DOHH2 (cell line): Measurements from ENCODE around the gene SMAGP.
"Not testable (repeated sequence)": the region's sequence is repeated elsewhere in the genome, so short reads cannot be mapped to it uniquely, and the experiment has no call there.

Source experiments
- H3F3A ChIP-seq: fragments of 200-600 bp; sonication (generic), shearing (Covaris generic); 2 replicates; pipeline ENCODE4 v1.6.0; 2016; ENCODE audit warnings: antibody characterized with exemption, mild to moderate bottlenecking; ENCODE audit not compliant: control insufficient read depth, insufficient read depth
- H3K27ac ChIP-seq: fragments of 200-600 bp; sonication (generic); 2 replicates; pipeline ENCODE4 v1.5.1; 2014; ENCODE audit warnings: low read depth, mild to moderate bottlenecking, low read length, moderate library complexity
- H3K27me3 ChIP-seq: fragments of 200-600 bp; sonication (generic); 2 replicates; pipeline ENCODE4 v1.6.1; 2014; ENCODE audit warnings: mild to moderate bottlenecking, low read length, mixed read lengths; ENCODE audit not compliant: control insufficient read depth
- H3K36me3 ChIP-seq: fragments of 200-600 bp; sonication (generic); 2 replicates; pipeline ENCODE4 v1.6.1; 2014; ENCODE audit warnings: mild to moderate bottlenecking, low read length, moderate library complexity, mixed read lengths; ENCODE audit not compliant: control insufficient read depth
- H3K4me1 ChIP-seq: fragments of 200-600 bp; sonication (generic); 2 replicates; pipeline ENCODE4 v1.6.1; 2014; ENCODE audit warnings: mild to moderate bottlenecking, low read length, mixed read lengths; ENCODE audit not compliant: control insufficient read depth
- H3K4me2 ChIP-seq: fragments of 200-600 bp; sonication (generic); 2 replicates; pipeline ENCODE4 v1.6.0; 2014; ENCODE audit warnings: mild to moderate bottlenecking, low read length, moderate library complexity
- H3K4me3 ChIP-seq: fragments of 200-600 bp; sonication (generic); 2 replicates; pipeline ENCODE4 v1.5.1; 2014; ENCODE audit warnings: mild to moderate bottlenecking, low read length, mixed read lengths
- H3K79me2 ChIP-seq: fragments of 200-600 bp; sonication (generic); 2 replicates; pipeline ENCODE4 v1.6.1; 2014; ENCODE audit warnings: mild to moderate bottlenecking, low read length, mixed read lengths; ENCODE audit not compliant: control insufficient read depth
- H3K9me2 ChIP-seq: fragments of 200-600 bp; sonication (generic); replicated peaks from 2 replicates; pipeline ENCODE4 v1.6.1; 2014; ENCODE audit warnings: mild to moderate bottlenecking, low read length, mixed read lengths; ENCODE audit not compliant: control insufficient read depth
- H3K9me3 ChIP-seq: fragments of 200-600 bp; sonication (generic); 2 replicates; pipeline ENCODE4 v1.6.1; 2014; ENCODE audit warnings: antibody characterized with exemption, low read length, mixed read lengths; ENCODE audit not compliant: control insufficient read depth, insufficient read depth
- H4K20me1 ChIP-seq: fragments of 200-600 bp; sonication (generic); 2 replicates; pipeline ENCODE4 v1.6.0; 2014; ENCODE audit warnings: low read depth, mild to moderate bottlenecking, antibody characterized with exemption, low read length, moderate library complexity; ENCODE audit not compliant: control insufficient read depth, insufficient read depth
- CTCF ChIP-seq: fragments of 200-600 bp; sonication (generic); IDR thresholded peaks from one replicate; pipeline ENCODE4 v1.5.1; 2014; ENCODE audit warnings: antibody characterized with exemption, mild to moderate bottlenecking, low read depth, low read length; ENCODE audit not compliant: poor library complexity, severe bottlenecking
- EZH2phosphoT487 ChIP-seq: fragments of 200-600 bp; sonication (generic); IDR thresholded peaks from 2 replicates; pipeline ENCODE4 v1.6.1; 2017; ENCODE audit warnings: borderline replicate concordance, mild to moderate bottlenecking, antibody characterized with exemption, low read length, moderate library complexity, mixed read lengths

The SMAGP gene

GRCh38 chr12:51232642-51233041 is 37.6 kb downstream of the SMAGP start:
- Histone ChIP-seq H3K9me2 (no peaks in the 10 kb centered on the region), H3K9me3 (no peaks in the 10 kb centered on the region), H3K79me2 (no peaks in the 10 kb centered on the region), H3K27me3 (no peaks in the 10 kb centered on the region), H4K20me1 (no peaks in the 10 kb centered on the region), H3K27ac (no peak overlapping the region), H3K36me3 (no peaks in the 10 kb centered on the region), H3F3A (no peaks in the 10 kb centered on the region), H3K4me1 (no peaks in the 10 kb centered on the region), H3K4me3 (no peak overlapping the region), H3K4me2 (no peak overlapping the region)
- TF ChIP-seq CTCF (no peak), EZH2phosphoT487 (no peak)

- Histone ChIP-seq H3K9me2 (no peaks in the 10 kb centered on the region), H3K36me3 (no peaks in the 10 kb centered on the region), H3K9me3 (no peaks in the 10 kb centered on the region), H3K4me3 (no peak overlapping the region), H3K4me2 (no peak overlapping the region), H3F3A (no peaks in the 10 kb centered on the region), H3K79me2 (no peaks in the 10 kb centered on the region), H3K27me3 (no peaks in the 10 kb centered on the region), H3K27ac (no peak overlapping the region), H4K20me1 (no peaks in the 10 kb centered on the region), H3K4me1 (no peaks in the 10 kb centered on the region)
- no peak for TF ChIP-seq EZH2phosphoT487
- no peak for TF ChIP-seq CTCF
Observed at GRCh38 chr12:51229116-51229809, 41.0 kb downstream of the SMAGP start.

GRCh38 chr12:51227962-51228361 is 42.3 kb downstream of the SMAGP start:
- H3K36me3 ChIP-seq = no peaks in the 10 kb centered on the region
- no peak overlapping the region for H3K4me2 ChIP-seq
- no peak overlapping the region for H3K27ac ChIP-seq
- no peaks in the 10 kb centered on the region for H3K79me2 ChIP-seq
- no peaks in the 10 kb centered on the region for H3K9me2 ChIP-seq
- H4K20me1 ChIP-seq = no peaks in the 10 kb centered on the region
- H3K4me1 ChIP-seq = no peaks in the 10 kb centered on the region
- H3K9me3 ChIP-seq = no peaks in the 10 kb centered on the region
- TF ChIP-seq EZH2phosphoT487 (no peak), CTCF (no peak)
- no peaks in the 10 kb centered on the region for H3K27me3 ChIP-seq
- no peaks in the 10 kb centered on the region for H3F3A ChIP-seq
- no peak overlapping the region for H3K4me3 ChIP-seq

- H3K4me3 ChIP-seq, H3K79me2 ChIP-seq, H3K27ac ChIP-seq, H3K36me3 ChIP-seq, H3F3A ChIP-seq, H3K27me3 ChIP-seq, H4K20me1 ChIP-seq, H3K9me2 ChIP-seq, H3K9me3 ChIP-seq, H3K4me1 ChIP-seq, H3K4me2 ChIP-seq: not testable (repeated sequence)
Observed at GRCh38 chr12:51227112-51227511, 43.1 kb downstream of the SMAGP start.
